Ishikawa (cell line): ENCODE data around the gene ST6GALNAC3.

Experiments used
- CEBPB ChIP-seq: IDR thresholded peaks from 2 replicates; pipeline ENCODE4 v1.6.1; 2012
- CREB1 ChIP-seq: IDR thresholded peaks from 2 replicates; pipeline ENCODE4 v1.6.1; 2012; ENCODE audit warnings: low read depth
- EGR1 ChIP-seq: IDR thresholded peaks from 2 replicates; pipeline ENCODE4 v1.6.1; 2012
- EP300 ChIP-seq: IDR thresholded peaks from 2 replicates; pipeline ENCODE4 v1.6.1; 2012; ENCODE audit warnings: borderline replicate concordance
- FOXM1 ChIP-seq: IDR thresholded peaks from 2 replicates; pipeline ENCODE4 v1.6.1; 2012; ENCODE audit warnings: low read depth, borderline replicate concordance
- NFIC ChIP-seq: IDR thresholded peaks from 2 replicates; pipeline ENCODE4 v1.6.1; 2012
- RAD21 ChIP-seq: IDR thresholded peaks from 2 replicates; pipeline ENCODE4 v1.6.1; 2012; ENCODE audit warnings: low read depth
- TAF1 ChIP-seq: IDR thresholded peaks from 2 replicates; pipeline ENCODE4 v1.6.1; 2012; ENCODE audit warnings: low read depth, mild to moderate bottlenecking
- TCF12 ChIP-seq: IDR thresholded peaks from 2 replicates; pipeline ENCODE4 v1.6.1; 2012; ENCODE audit warnings: low read depth
- TEAD4 ChIP-seq: IDR thresholded peaks from 2 replicates; pipeline ENCODE4 v1.6.1; 2012
- YY1 ChIP-seq: IDR thresholded peaks from 2 replicates; pipeline ENCODE4 v1.6.1; 2012; ENCODE audit warnings: low read depth
- ZBTB7A ChIP-seq: IDR thresholded peaks from 2 replicates; pipeline ENCODE4 v1.6.1; 2012; ENCODE audit warnings: low read depth
- TF ChIP-seq, protein P1 (sequence below): IDR thresholded peaks from 2 replicates; pipeline ENCODE4 v1.6.1; 2012; ENCODE audit warnings: low read depth, mild to moderate bottlenecking
- TF ChIP-seq, protein P2 (sequence below): IDR thresholded peaks from 2 replicates; pipeline ENCODE4 v1.6.1; 2012
- TF ChIP-seq, protein P3 (sequence below): IDR thresholded peaks from 2 replicates; pipeline ENCODE4 v1.6.1; 2012

Gene ST6GALNAC3

DNA sequence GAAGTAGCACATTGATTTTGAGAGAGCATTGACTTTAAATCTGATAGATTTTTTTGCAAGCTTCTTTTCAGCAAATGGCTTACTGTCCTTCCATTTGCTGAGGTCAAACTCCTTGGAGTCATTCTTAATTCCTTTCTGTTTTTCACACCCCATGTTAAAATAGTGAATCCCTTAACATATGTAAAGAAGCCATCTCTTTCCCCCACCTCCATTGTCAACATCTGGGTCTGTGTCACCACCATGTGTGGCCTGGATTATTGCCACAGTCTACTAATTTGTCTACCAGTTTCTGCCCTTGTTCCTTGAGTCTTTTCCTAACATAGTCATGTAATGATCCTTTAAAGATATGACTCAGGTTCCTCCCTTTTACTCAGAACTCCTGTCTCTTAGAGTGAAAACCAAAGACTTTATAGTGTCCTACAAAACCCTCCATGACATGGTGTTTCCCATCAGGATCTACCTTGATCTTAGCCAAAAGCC, 104.7 kb downstream of the ST6GALNAC3 start:
- TF ChIP-seq, protein P1, sequence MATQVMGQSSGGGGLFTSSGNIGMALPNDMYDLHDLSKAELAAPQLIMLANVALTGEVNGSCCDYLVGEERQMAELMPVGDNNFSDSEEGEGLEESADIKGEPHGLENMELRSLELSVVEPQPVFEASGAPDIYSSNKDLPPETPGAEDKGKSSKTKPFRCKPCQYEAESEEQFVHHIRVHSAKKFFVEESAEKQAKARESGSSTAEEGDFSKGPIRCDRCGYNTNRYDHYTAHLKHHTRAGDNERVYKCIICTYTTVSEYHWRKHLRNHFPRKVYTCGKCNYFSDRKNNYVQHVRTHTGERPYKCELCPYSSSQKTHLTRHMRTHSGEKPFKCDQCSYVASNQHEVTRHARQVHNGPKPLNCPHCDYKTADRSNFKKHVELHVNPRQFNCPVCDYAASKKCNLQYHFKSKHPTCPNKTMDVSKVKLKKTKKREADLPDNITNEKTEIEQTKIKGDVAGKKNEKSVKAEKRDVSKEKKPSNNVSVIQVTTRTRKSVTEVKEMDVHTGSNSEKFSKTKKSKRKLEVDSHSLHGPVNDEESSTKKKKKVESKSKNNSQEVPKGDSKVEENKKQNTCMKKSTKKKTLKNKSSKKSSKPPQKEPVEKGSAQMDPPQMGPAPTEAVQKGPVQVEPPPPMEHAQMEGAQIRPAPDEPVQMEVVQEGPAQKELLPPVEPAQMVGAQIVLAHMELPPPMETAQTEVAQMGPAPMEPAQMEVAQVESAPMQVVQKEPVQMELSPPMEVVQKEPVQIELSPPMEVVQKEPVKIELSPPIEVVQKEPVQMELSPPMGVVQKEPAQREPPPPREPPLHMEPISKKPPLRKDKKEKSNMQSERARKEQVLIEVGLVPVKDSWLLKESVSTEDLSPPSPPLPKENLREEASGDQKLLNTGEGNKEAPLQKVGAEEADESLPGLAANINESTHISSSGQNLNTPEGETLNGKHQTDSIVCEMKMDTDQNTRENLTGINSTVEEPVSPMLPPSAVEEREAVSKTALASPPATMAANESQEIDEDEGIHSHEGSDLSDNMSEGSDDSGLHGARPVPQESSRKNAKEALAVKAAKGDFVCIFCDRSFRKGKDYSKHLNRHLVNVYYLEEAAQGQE, result no peak
- TF ChIP-seq EGR1, result no peak
- TF ChIP-seq TAF1, result no peak
- no peak for TF ChIP-seq CREB1

DNA sequence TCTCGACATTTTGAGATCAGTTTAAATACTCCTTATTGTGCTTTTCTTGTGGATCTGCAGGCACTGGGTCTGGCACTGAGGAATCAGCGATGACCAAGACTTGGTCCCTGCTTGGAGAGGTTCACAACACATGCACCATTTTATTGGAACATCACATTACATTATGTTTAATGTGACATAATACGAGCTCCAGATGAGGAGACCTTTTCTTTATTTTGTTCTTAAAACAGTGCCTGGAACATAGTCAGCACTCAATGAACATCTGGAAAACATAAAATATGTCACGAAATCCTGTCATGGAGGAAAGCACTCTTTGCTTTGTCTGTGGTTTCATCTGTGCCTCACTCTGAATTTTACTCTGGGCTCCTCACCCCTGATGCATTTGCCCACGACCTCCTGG, 110.7 kb downstream of the ST6GALNAC3 start:
- no peak for TF ChIP-seq ZBTB7A
- no peak for TF ChIP-seq TEAD4
- no peak for TF ChIP-seq YY1
- no peak for TF ChIP-seq EP300
- TF ChIP-seq EGR1, result no peak
- TF ChIP-seq, protein P2, sequence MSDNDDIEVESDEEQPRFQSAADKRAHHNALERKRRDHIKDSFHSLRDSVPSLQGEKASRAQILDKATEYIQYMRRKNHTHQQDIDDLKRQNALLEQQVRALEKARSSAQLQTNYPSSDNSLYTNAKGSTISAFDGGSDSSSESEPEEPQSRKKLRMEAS, result no peak
- TF ChIP-seq, protein P1, result no peak
- no peak for TF ChIP-seq CEBPB
- no peak for TF ChIP-seq RAD21
- TF ChIP-seq CREB1, result no peak
- no peak for TF ChIP-seq TCF12
- TF ChIP-seq, protein P3, sequence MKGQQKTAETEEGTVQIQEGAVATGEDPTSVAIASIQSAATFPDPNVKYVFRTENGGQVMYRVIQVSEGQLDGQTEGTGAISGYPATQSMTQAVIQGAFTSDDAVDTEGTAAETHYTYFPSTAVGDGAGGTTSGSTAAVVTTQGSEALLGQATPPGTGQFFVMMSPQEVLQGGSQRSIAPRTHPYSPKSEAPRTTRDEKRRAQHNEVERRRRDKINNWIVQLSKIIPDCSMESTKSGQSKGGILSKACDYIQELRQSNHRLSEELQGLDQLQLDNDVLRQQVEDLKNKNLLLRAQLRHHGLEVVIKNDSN, result no peak

DNA sequence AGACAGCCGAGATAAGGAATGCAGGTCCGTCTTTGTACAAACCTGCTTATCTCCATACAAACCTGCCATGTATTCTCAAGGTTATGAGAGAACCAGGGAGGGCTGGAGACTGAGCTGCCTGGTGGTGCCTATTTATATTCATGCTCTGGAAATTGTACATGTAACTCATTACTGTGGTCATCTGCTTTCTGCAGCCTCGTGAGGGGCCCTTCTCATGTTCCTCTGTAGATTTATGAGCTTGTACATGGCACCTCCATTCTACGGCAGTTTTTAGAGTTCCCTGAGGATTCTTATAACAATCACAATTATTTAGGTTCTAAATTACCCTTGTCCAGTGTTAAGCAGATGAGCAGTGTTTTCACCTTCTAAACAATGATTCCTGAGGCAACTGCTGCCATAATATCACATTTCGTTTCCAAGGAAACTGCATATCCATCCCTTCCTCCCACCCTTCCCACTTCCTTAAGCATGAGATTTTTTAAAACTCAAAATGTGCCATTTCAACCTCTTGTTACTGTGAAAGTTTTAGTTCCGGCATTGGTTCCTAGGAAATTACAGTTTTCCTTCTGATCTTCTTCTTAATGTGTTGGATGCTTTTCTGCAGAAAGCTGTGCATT, 112.1 kb downstream of the ST6GALNAC3 start:
- TF ChIP-seq, protein P2, result no peak
- TF ChIP-seq TAF1 (no peak), ZBTB7A (no peak), YY1 (no peak), EGR1 (no peak), RAD21 (no peak), FOXM1 (no peak), NFIC (no peak), TEAD4 (no peak), EP300 (no peak), CREB1 (no peak), TCF12 (no peak), CEBPB (no peak)
- TF ChIP-seq, protein P3, result no peak
- TF ChIP-seq, protein P1, result no peak

DNA sequence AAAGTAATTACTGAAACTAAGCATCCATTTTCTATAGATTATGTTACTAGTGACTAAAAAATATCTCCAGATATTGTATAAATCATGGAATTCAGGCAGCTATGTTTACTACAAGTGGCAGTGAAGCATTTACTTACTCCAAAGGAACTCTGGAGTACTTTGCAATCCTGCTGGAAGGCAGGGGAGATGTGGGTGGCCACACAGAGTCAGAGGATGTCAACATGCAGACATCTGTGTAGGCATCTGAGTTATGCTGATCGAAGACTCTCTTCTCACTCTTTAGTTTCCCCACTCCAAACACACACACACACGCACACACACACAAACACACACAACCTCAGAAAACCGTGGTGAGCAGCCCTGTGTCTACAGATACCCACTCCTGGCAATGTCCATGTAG, 112.9 kb downstream of the ST6GALNAC3 start:
- TF ChIP-seq, protein P1, result no peak
- TF ChIP-seq TAF1 (no peak), TCF12 (no peak), ZBTB7A (no peak), CREB1 (no peak), EGR1 (no peak), NFIC (no peak), FOXM1 (no peak), RAD21 (no peak), CEBPB (no peak)
- TF ChIP-seq, protein P3, result no peak
- TF ChIP-seq, protein P2, result no peak
